ENCODE data around the gene TADA2B.

DNA sequence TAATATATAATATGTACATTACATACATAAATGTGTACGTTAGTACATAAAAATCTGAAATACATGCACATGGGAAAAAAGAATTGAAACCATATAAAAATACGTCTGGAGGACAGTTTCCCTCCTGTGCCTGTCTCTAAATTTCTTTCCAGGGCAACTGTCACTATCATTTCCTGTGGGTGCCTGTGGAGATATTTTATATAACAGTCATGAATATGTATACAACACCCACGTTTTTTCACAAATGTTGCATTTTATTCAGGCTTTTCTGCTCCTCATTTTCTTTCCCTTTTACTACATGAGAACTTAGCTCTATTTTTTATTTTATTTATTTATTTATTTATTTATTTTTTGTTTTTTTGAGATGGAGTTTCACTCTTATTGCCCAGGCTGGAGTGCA lies 48.9 kb downstream of the TADA2B start:
- TF ChIP-seq, protein P1, sequence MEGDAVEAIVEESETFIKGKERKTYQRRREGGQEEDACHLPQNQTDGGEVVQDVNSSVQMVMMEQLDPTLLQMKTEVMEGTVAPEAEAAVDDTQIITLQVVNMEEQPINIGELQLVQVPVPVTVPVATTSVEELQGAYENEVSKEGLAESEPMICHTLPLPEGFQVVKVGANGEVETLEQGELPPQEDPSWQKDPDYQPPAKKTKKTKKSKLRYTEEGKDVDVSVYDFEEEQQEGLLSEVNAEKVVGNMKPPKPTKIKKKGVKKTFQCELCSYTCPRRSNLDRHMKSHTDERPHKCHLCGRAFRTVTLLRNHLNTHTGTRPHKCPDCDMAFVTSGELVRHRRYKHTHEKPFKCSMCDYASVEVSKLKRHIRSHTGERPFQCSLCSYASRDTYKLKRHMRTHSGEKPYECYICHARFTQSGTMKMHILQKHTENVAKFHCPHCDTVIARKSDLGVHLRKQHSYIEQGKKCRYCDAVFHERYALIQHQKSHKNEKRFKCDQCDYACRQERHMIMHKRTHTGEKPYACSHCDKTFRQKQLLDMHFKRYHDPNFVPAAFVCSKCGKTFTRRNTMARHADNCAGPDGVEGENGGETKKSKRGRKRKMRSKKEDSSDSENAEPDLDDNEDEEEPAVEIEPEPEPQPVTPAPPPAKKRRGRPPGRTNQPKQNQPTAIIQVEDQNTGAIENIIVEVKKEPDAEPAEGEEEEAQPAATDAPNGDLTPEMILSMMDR (IDR thresholded peaks at IDR 0.05), result no peak
- TF ChIP-seq POLR2A (IDR thresholded peaks at IDR 0.05), result no peak
- TF ChIP-seq EP300 (IDR thresholded peaks at IDR 0.05), result no peak

All from upper lobe of left lung (tissue), 4 donors.